ENCODE data around the gene LCE1D.

The LCE1D gene

GRCh38 chr1:152817309-152817708 lies 20.8 kb downstream of the LCE1D start:
- no peak for DNase-seq (ENCODE audit: low spot score)

DNA sequence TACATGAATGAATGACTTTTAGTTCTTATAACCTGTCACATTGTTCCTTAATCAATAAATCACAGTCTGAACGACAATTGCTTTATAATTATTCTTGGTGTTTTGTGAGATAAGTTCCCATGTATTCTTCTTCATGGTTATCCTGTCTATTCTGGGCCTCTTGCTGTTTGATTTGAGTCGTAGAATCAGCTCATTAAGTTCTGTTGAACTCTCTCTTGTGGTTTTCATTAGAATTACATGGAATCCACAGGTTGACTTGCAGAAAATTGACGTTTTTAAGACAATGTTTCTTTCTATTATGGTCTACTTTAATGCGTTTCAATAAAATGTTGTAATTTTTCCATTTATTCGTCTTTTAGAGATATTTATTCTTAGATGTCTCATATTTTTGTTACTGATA lies 26.8 kb downstream of the LCE1D start:
- DNase-seq (ENCODE audit: low spot score) = no peak

GRCh38 chr1:152824964-152825363 lies 28.4 kb downstream of the LCE1D start:
- no peak for DNase-seq (ENCODE audit: low spot score)

- DNase-seq (ENCODE audit: low spot score) = no peak
Observed at GRCh38 chr1:152827173-152827572, 30.7 kb downstream of the LCE1D start, which contains the start of gene LCE1A. TSS of gene LCE1A (plus strand) at chr1:152827473. CDS start at chr1:152827473, 0 bp downstream.

DNA sequence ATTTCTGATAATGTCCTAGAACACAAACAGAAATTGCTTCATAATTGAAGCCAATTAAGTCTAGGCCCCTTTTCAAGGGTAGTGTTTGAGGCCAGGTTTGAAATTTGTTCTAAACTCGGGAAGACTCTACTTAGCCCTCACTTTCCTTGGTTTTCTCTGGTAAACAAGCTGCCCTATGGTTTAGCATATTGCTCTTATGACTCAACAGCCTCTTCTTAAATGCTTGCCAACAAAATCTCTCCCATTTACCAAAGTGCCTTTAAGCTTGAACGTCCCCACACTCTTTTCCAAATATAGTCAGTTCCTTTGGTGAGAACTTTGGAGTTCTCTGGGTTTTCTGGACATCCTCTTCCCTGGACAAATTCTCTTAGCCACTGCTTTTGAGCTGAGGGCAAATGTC lies 40.3 kb downstream of the LCE1D start:
- no peak for DNase-seq (ENCODE audit: low spot score)

GRCh38 chr1:152842556-152842955 lies 46.0 kb downstream of the LCE1D start, which contains the start of gene LCE6A:
TSS of gene LCE6A (plus strand) at chr1:152842856. CDS start at chr1:152843521, 665 bp downstream.
- DNase-seq (ENCODE audit: low spot score) = no peak
